ENCODE measurements around the gene FAM209A.
"Not testable (repeated sequence)": the region's sequence is repeated elsewhere in the genome, so short reads cannot be mapped to it uniquely, and the experiment has no call there.

The FAM209A gene

GRCh38 chr20:56540415-56540814 lies 15.9 kb downstream of the FAM209A start:
- no peak for DNase-seq (ENCODE audit: low read depth)

DNA sequence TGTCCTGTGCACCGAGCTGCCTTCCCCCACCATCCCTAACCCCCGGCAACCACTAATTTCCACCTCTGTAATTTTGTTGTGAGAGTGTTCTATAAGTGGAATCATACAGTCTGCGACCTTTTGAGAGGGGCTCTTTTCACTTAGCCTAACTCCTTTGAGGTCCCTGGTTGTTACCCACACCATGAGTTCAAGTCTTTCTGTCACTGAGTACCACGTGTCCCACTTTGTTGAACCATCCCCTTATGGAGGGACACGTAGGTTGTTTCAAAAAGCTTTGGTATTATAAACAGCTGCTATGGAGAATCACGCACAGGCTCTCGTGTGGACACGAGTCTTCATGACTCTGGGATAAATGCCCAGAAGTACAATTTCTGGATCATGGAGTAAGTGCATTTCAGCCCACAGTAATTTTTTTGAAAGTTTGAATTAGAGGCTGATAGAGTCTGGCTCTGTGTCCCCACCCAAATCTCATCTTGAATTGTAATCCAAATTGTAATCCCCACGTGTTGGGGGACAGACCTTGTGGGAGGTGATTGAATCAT lies 18.0 kb downstream of the FAM209A start:
- DNase-seq (ENCODE audit: low read depth), result peak; percentile 20

DNA sequence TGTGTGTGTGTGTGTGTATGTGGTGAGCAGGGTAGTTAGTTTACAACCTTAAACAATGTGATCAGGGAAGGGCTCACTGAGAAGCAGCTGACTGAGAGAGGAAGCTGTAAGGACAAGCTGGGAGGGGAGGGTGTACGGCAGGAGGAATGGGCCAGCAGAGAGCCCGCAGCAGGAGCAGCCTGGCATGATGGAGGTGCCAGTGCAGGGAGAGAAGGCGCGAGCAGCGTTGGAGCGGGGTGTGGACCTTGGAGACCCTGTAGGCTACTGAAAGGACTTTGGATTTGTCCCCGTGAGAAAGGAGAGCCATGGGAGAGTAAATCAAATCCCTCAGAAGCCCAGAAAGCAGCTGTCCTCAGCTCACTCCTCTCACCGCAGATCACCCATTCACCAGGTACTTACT lies 27.0 kb downstream of the FAM209A start:
- DNase-seq (ENCODE audit: low read depth), result no peak

DNA sequence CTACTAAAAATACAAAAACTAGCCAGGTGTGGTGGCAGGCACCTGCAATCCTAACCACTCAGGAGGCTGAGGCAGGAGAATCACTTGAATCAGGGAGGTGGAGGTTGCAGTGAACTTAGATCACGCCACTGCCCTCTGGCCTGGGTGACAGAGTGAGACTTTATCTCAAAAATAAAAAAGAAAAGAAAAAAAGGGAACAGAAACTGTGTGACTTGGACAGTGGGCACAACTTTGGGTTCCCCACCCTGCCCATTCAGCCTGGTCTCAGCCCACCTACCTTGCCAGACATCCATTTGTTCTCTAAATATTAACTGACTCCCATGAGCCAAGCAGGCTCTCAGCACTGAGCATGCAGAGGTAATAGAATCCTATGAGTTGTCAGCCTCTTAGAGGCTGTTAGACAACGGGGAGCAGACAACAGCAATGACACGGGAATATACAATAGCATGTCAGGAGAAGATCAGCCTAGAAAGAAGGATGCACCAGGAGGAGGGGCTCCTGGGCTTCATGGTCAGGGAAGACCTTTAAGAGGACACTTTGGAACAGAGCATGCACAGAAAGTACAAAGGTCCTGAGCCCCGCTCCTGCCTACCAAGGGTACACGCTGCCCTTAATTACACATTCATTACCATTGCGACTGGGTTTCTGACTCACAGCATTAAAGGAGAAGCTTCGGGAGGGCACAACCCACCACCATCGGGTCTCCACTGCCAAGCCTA lies 28.5 kb downstream of the FAM209A start:
- DNase-seq (ENCODE audit: low read depth), result no peak

GRCh38 chr20:56554869-56555268 lies 30.3 kb downstream of the FAM209A start:
- DNase-seq (ENCODE audit: low read depth), result peak; percentile 95

DNA sequence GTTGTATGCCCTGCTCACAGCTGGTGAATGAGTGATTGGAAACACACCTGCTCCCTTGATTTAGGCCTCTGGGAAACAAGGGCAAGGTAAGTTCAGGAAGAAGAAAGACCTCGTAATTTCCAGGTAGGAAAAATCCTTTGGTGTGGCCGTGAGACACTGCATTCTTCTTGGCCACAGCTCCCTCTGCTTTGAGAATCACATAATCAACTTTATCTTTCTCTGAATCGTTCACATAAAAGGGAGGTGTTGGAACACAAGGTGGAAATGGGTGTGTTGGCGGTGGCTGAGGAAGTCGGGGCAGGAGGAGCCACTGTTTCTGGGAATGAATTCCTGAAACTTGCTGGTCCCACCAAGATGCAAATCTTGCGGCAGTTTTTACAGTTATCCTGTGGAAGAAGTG lies 34.4 kb downstream of the FAM209A start:
- DNase-seq (ENCODE audit: low read depth), result no peak

- DNase-seq (ENCODE audit: low read depth), result not testable (repeated sequence)
Observed at GRCh38 chr20:56564526-56564925, 40.0 kb downstream of the FAM209A start.

GRCh38 chr20:56565511-56565910 lies 41.0 kb downstream of the FAM209A start:
- no peak for DNase-seq (ENCODE audit: low read depth)

GRCh38 chr20:56566621-56567020 lies 42.1 kb downstream of the FAM209A start:
- DNase-seq (ENCODE audit: low read depth), result no peak

DNA sequence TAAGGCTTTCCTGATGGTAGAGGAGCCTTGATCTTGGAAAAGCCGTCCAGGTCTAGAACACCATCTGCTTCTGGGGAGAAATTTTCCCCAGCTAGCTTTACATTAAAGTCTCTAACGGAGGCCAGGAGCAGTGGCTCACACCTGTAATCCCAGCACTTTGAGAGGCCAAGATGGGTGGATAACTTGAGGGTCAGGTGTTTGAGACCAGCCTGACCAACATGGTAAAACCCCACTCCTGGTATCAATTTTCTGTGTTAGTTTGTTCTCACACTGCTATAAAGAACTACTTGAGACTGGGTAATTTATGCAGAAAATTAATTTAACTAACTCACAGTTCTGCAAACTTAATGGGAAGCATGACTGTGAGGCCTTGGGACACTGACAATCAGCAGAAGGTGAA lies 46.3 kb downstream of the FAM209A start:
- DNase-seq (ENCODE audit: low read depth), result no peak

GRCh38 chr20:56572172-56572571 lies 47.6 kb downstream of the FAM209A start:
- no peak for DNase-seq (ENCODE audit: low read depth)

GRCh38 chr20:56573986-56574385 lies 49.4 kb downstream of the FAM209A start:
- DNase-seq (ENCODE audit: low read depth), result no peak

GRCh38 chr20:56574531-56575142 lies 50.1 kb downstream of the FAM209A start:
- DNase-seq (ENCODE audit: low read depth), result no peak

GRCh38 chr20:56575157-56575556 lies 50.6 kb downstream of the FAM209A start:
- no peak for DNase-seq (ENCODE audit: low read depth)

Data from GM04504 (cell line).